A549 (cell line): Measurements from ENCODE around the gene FZD4. TPM values are rescaled to one million over a fixed set of nuclear protein-coding genes. Genes with fewer than 3 reads are reported as not detected.

Experiments
- ATAC-seq, 2 experiments: fragments of 200-7000 bp in 1 of 2; fragments of >200 bp in 1 of 2; cut with Nextera tagmentation in 1 of 2; cut with Tn5 transposase in 1 of 2; 3 replicates each; pipeline versions ENCODE4 v1.8.0 to v1.9.1; 2018 to 2020; ENCODE audit warnings: mild to moderate bottlenecking in 1 of 2, moderate library complexity in 1 of 2
- CTCF ChIA-PET: fragments of 300-600 bp; sonication (Branson Sonifier 250); formaldehyde crosslinking; extraction: SDS; loops from one replicate; lab custom pipeline; 2021; ENCODE audit warnings: antibody characterized with exemption, inconsistent platforms; lab: Yijun Ruan, JAX
- POLR2A ChIA-PET: fragments of 350-600 bp; formaldehyde crosslinking; extraction: SDS; loops from one replicate; lab custom pipeline; 2021; ENCODE audit warnings: antibody characterized with exemption, inconsistent platforms; lab: Yijun Ruan, JAX
- DNase-seq, 2 experiments: peaks; one replicate each; pipeline versions ENCODE4 v3.0.0 to v3.0.0-alpha.2; 2011 to 2016; ENCODE audit warnings: low read depth in 1 of 2, low spot score in 1 of 2
- FAIRE-seq: peaks from 2 replicates; lab custom pipeline; 2011; peaks lifted over from hg19 to GRCh38; lab: Jason Lieb, UNC
- H3K27ac ChIP-seq, 2 experiments: fragments of >200 bp; sonication (Bioruptor Twin); formaldehyde crosslinking; 3 replicates each; pipeline ENCODE4 v1.5.1; 2016 to 2017
- H3K4me1 ChIP-seq: fragments of >200 bp; sonication (Bioruptor Twin); formaldehyde crosslinking; 3 replicates; pipeline ENCODE4 v1.6.1; 2016
- H3K4me2 ChIP-seq: fragments of >200 bp; sonication (Bioruptor Twin); formaldehyde crosslinking; 3 replicates; pipeline ENCODE4 v1.6.1; 2016
- H3K4me3 ChIP-seq: fragments of >200 bp; sonication (Bioruptor Twin); formaldehyde crosslinking; 3 replicates; pipeline ENCODE4 v1.5.1; 2016
- H3K9me3 ChIP-seq: fragments of >200 bp; sonication (Bioruptor Twin); formaldehyde crosslinking; 3 replicates; pipeline ENCODE4 v1.6.1; 2016
- BHLHE40 ChIP-seq: IDR thresholded peaks from 2 replicates; pipeline ENCODE4 v1.6.1; 2012; ENCODE audit warnings: low read depth, low read length, inconsistent platforms
- CBX2 ChIP-seq: fragments of 200-600 bp; sonication (generic); IDR thresholded peaks from 2 replicates; pipeline ENCODE4 v1.6.1; 2016; ENCODE audit warnings: low read depth, mild to moderate bottlenecking, borderline replicate concordance
- CEBPB ChIP-seq, 2 experiments: fragments of >200 bp in 1 of 2; sonication (Bioruptor Twin) in 1 of 2; formaldehyde crosslinking in 1 of 2; IDR thresholded peaks; 2 replicates each; pipeline ENCODE4 v1.6.1; 2012 to 2016
- CHD4 ChIP-seq: fragments of 200-600 bp; sonication (generic); IDR thresholded peaks from 2 replicates; pipeline ENCODE4 v1.6.1; 2016; ENCODE audit warnings: antibody characterized with exemption, mild to moderate bottlenecking, borderline replicate concordance
- EHMT2 ChIP-seq: fragments of 200-600 bp; sonication (generic); IDR thresholded peaks from 2 replicates; pipeline ENCODE4 v1.6.1; 2016; ENCODE audit warnings: antibody characterized with exemption, low read depth, mild to moderate bottlenecking, moderate library complexity
- EP300 ChIP-seq, 2 experiments: fragments of >200 bp; sonication (Bioruptor Twin); formaldehyde crosslinking; IDR thresholded peaks; 2 replicates in 1 of 2; 3 replicates in 1 of 2; pipeline ENCODE4 v1.6.1; 2016 to 2017
- HEYL ChIP-seq: fragments of 250-450 bp; sonication (Bioruptor Pico); IDR thresholded peaks from 2 replicates; pipeline ENCODE4 v1.8.0; 2021; ENCODE audit warnings: mild to moderate bottlenecking, moderate library complexity
- HOXA7 ChIP-seq: fragments of 250-450 bp; sonication (Bioruptor Pico); IDR thresholded peaks from 2 replicates; pipeline ENCODE4 v1.5.0; 2020; ENCODE audit warnings: mild to moderate bottlenecking, moderate library complexity
- HOXB13 ChIP-seq: fragments of 250-450 bp; sonication (Bioruptor Pico); IDR thresholded peaks from 2 replicates; pipeline ENCODE4 v1.5.0; 2020; ENCODE audit warnings: low read depth, mild to moderate bottlenecking, moderate library complexity
- HOXB5 ChIP-seq: fragments of 250-450 bp; sonication (Bioruptor Pico); IDR thresholded peaks from 2 replicates; pipeline ENCODE4 v1.5.0; 2020; ENCODE audit warnings: mild to moderate bottlenecking, moderate library complexity
- KDM1A ChIP-seq: fragments of 200-600 bp; sonication (generic); IDR thresholded peaks from 2 replicates; pipeline ENCODE4 v1.6.1; 2016; ENCODE audit warnings: low read depth, mild to moderate bottlenecking
- KDM5A ChIP-seq: fragments of 200-600 bp; sonication (generic); IDR thresholded peaks from 2 replicates; pipeline ENCODE4 v1.6.1; 2016; ENCODE audit warnings: antibody characterized with exemption, mild to moderate bottlenecking
- MAFK ChIP-seq: fragments of 450-650 bp; IDR thresholded peaks from 2 replicates; pipeline ENCODE4 v1.6.1; 2014; ENCODE audit not compliant: partially characterized antibody
- PHF8 ChIP-seq: fragments of 200-600 bp; sonication (generic); IDR thresholded peaks from 2 replicates; pipeline ENCODE4 v1.6.1; 2016; ENCODE audit warnings: low read depth, mild to moderate bottlenecking, antibody characterized with exemption, moderate library complexity, borderline replicate concordance
- POLR2A ChIP-seq: IDR thresholded peaks from 2 replicates; pipeline ENCODE4 v1.6.1; 2012; ENCODE audit warnings: mild to moderate bottlenecking, low read length
- RFX5 ChIP-seq: fragments of 450-650 bp; IDR thresholded peaks from 2 replicates; pipeline ENCODE4 v1.7.1; 2014; ENCODE audit warnings: antibody characterized with exemption, mild to moderate bottlenecking, moderate library complexity
- ZFP36 ChIP-seq: fragments of 450-650 bp; IDR thresholded peaks from 2 replicates; pipeline ENCODE4 v1.6.1; 2014; ENCODE audit warnings: borderline replicate concordance; ENCODE audit not compliant: partially characterized antibody
- WGBS: methylation state at CpG from one replicate; pipeline ENCODE4 v1.1.6; 2017; ENCODE audit errors: missing lambda C conversion rate; 5-methylcytosine and 5-hydroxymethylcytosine counted together
- polyA plus RNA-seq, 4 experiments: library from polyadenylated mRNA; depleted of rRNA in 3 of 4; stranded (reverse); fragments of >200 nt; fragmentation: RNase III in 1 of 4; extraction: RNeasy Plus Mini Kit Qiagen cat#74134 plus additional on column Dnase treatment in 1 of 4; gene quantifications; 2 replicates in 3 of 4; 3 replicates in 1 of 4; pipeline ENCODE4 v1.2.3, GENCODE V29; 2011 to 2017
- TF ChIP-seq, protein P1 (sequence below): fragments of >200 bp; sonication (Bioruptor Twin); formaldehyde crosslinking; IDR thresholded peaks from 2 replicates; pipeline ENCODE4 v1.6.1; 2016
- TF ChIP-seq, protein P2 (sequence below): fragments of >200 bp; sonication (Bioruptor Twin); formaldehyde crosslinking; IDR thresholded peaks from 3 replicates; pipeline ENCODE4 v1.5.1; 2016
- TF ChIP-seq, protein P3 (sequence below): IDR thresholded peaks from 2 replicates; pipeline ENCODE4 v1.6.1; 2012

FZD4 gene
- polyA plus RNA-seq, 2 of the 4 experiments (the other 2 are of a cell fraction), result 0.67 to 0.90 TPM

DNA sequence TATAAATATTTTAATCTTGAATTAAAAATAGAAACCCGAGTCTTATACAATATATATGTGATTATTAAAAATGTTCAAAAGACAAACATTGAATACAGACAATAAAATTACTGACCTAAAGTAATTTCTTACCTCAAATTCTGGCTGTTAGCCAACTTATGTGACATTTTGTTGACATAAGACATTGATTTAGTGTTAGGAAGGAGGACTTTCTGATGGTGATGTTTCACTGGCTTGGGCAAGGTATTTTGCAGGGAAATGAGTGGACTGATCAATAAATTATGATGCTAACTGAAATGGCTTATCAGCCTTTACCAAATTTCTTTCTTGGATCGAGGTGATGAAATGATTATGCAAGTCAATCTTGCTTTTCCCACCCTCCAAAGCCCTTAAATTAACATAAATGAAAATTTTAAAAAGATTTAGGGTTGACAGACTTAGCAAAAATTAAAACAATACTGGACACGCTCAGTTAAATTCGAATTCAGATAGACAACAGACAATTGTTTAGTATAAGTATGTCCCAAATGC, 33.2 kb upstream of the FZD4 start (continued):
- TF ChIP-seq, protein P1, sequence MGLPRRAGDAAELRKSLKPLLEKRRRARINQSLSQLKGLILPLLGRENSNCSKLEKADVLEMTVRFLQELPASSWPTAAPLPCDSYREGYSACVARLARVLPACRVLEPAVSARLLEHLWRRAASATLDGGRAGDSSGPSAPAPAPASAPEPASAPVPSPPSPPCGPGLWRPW, result no peak
- no peak for TF ChIP-seq POLR2A

DNA sequence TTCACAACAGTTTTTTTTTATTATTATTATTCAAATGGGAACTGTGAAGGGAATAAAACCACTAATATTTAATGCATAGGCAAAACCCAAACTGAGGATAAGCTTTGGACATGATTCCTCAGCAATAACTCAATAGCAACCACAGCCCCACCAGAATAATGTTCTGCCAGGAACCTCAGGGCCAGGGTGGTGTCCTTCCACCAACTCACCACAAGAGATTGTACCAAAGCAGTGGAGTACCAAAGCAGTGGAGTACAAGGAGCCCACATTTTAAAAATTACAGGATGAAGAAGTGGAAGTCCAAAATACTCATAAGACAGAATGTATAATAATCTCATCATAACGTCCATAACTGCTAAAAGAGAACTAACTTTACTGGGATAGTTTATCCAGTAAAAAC, 32.5 kb upstream of the FZD4 start:
- peak in 1 of 2 experiments; percentile 70; a peak in 3 of 6 replicates for ATAC-seq
- no peaks in the 10 kb centered on the region for H3K9me3 ChIP-seq
- no peak for TF ChIP-seq RFX5
- DNase-seq, result no peak
- no peak overlapping the region for H3K4me2 ChIP-seq
- CTCF ChIA-PET, result no interaction called here
- 66% methylated on average over 1 of the region's 1 CpG for WGBS
- H3K4me1 ChIP-seq, result peaks cover 4% of the 10 kb centered on the region; the same call in 2 of the 3 replicates
- no peak overlapping the region for H3K4me3 ChIP-seq
- POLR2A ChIA-PET, result no interaction called here
- no peak overlapping the region for H3K27ac ChIP-seq
- FAIRE-seq, result no peak

DNA sequence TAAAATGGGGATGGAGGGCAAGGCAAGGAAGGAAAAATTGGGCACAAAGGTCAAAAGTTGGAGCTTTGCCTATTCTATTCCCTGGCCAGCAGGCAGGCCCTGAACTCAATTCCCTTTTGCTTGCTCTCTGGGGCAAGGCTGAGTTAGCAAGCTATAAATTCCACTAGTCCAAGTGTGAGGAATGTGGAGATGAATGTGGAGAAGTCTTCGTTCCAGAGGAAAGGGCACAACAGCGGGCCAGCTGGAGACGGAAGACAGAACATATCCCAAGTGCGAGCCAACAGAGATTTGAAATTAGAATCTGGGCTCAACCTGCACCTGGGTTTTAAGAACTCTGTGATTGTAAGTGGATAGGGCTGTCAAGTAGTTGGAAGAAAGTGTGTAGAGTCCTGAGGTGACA, 29.5 kb upstream of the FZD4 start:
- ATAC-seq (no peak), FAIRE-seq (no peak), DNase-seq (no peak)
- H3K4me2 ChIP-seq, result no peak overlapping the region
- no peaks in the 10 kb centered on the region; the same call in 2 of the 3 replicates for H3K4me1 ChIP-seq
- 83% methylated on average over 4 of the region's 4 CpGs for WGBS
- H3K27ac ChIP-seq, result no peak overlapping the region
- H3K9me3 ChIP-seq, result no peaks in the 10 kb centered on the region
- no peak overlapping the region for H3K4me3 ChIP-seq
- POLR2A ChIA-PET, result no interaction called here
- TF ChIP-seq KDM5A (no peak), MAFK (no peak), HOXA7 (no peak), HEYL (CRISPR knock-in tag) (no peak), CEBPB (IDR thresholded peaks at IDR 0.05) (no peak), CBX2 (no peak), HOXB5 (CRISPR knock-in tag) (no peak), ZFP36 (no peak), EP300 (IDR thresholded peaks at IDR 0.05) (no peak), KDM1A (no peak), BHLHE40 (no peak), PHF8 (no peak)
- TF ChIP-seq, protein P1, result no peak
- TF ChIP-seq, protein P2, sequence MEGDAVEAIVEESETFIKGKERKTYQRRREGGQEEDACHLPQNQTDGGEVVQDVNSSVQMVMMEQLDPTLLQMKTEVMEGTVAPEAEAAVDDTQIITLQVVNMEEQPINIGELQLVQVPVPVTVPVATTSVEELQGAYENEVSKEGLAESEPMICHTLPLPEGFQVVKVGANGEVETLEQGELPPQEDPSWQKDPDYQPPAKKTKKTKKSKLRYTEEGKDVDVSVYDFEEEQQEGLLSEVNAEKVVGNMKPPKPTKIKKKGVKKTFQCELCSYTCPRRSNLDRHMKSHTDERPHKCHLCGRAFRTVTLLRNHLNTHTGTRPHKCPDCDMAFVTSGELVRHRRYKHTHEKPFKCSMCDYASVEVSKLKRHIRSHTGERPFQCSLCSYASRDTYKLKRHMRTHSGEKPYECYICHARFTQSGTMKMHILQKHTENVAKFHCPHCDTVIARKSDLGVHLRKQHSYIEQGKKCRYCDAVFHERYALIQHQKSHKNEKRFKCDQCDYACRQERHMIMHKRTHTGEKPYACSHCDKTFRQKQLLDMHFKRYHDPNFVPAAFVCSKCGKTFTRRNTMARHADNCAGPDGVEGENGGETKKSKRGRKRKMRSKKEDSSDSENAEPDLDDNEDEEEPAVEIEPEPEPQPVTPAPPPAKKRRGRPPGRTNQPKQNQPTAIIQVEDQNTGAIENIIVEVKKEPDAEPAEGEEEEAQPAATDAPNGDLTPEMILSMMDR, result no peak
- TF ChIP-seq, all 56 proteins: peak for 0
- CTCF ChIA-PET, result interaction anchor here (1.4 to 2.2 kb wide), 2 partner anchors 24 to 305 kb away, joined by 3 to 11 read pairs; no protein-coding TSS in a partner anchor

DNA sequence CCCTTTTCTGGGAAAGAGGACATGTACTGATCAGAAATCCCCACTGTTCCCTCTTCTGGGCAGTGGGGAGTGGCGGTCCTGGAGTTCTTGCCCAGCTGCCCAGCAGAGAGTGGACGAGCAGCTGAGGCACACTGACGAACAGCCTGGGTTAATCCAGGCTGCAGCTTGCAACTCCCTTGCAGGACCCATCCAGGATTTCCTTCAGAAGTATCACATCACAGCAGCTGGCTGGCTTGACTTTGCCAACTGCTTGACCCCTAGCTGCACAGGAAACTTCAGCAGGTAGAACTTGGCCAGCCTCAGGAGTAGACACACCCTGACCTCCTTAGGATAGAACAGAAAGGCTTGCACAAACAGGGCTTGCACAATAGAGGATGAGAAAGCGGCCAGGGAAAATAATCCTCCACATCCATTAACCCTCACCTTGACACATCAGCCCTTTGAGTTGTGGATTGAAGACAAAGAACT, 27.9 kb upstream of the FZD4 start:
- CTCF ChIA-PET, result interaction anchor here (0.8 to 2.3 kb wide), 6 partner anchors 15 to 307 kb away, joined by 3 to 11 read pairs (median 4); partner anchors contain the start of gene FZD4
- H3K9me3 ChIP-seq, result no peaks in the 10 kb centered on the region
- no peak overlapping the region for H3K4me3 ChIP-seq
- H3K4me2 ChIP-seq, result 0 out of 3 replicates have a peak overlapping the region, but pooled peaks have one; percentile 10
- TF ChIP-seq, protein P3, sequence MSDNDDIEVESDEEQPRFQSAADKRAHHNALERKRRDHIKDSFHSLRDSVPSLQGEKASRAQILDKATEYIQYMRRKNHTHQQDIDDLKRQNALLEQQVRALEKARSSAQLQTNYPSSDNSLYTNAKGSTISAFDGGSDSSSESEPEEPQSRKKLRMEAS, result no peak
- TF ChIP-seq CEBPB (IDR thresholded peaks at IDR 0.05) (peak; percentile 29 to 48; a peak in 2 of 4 replicates), CHD4 (no peak), HOXB13 (CRISPR knock-in tag) (no peak), EHMT2 (no peak)
- DNase-seq (no peak), FAIRE-seq (no peak), ATAC-seq (no peak; a peak in 1 of 6 replicates)
- no peak overlapping the region for H3K27ac ChIP-seq
- POLR2A ChIA-PET, result interaction anchor here (1.0 kb wide), 1 partner anchor 27 kb away, joined by 3 read pairs; the partner anchor contains the start of gene FZD4
- 71% methylated on average over 4 of the region's 4 CpGs for WGBS
- H3K4me1 ChIP-seq, result no peaks in the 10 kb centered on the region; the same call in 2 of the 3 replicates
